Fibroblast of lung (primary cell): ENCODE data around the gene EOLA2. TPM values are rescaled to one million over a fixed set of nuclear protein-coding genes. Genes with fewer than 3 reads are reported as not detected.
A peak's percentile ranks its signal among the peaks of the same experiment; 100 is the strongest.

ENCODE experiments used
- DNase-seq, 2 donors: peaks; one replicate each; pipeline versions ENCODE4 v3.0.0 to v3.0.0-alpha.2; 2010; ENCODE audit warnings: low read depth in 2 of 2
- H2AFZ ChIP-seq: 2 replicates; pipeline ENCODE4 v1.5.1; 2012; ENCODE audit warnings: low read length, control low read depth, inconsistent platforms
- H3K27ac ChIP-seq: 2 replicates; pipeline ENCODE4 v1.5.1; 2011; ENCODE audit warnings: low read length, control low read depth; ENCODE audit not compliant: insufficient read depth
- H3K27me3 ChIP-seq: 2 replicates; pipeline ENCODE4 v1.5.1; 2011; ENCODE audit warnings: mild to moderate bottlenecking, low read length; ENCODE audit not compliant: control insufficient read depth, insufficient read depth
- H3K36me3 ChIP-seq: 2 replicates; pipeline ENCODE4 v1.5.1; 2011; ENCODE audit warnings: low read length; ENCODE audit not compliant: control insufficient read depth, insufficient read depth
- H3K4me1 ChIP-seq: 2 replicates; pipeline ENCODE4 v1.5.1; 2011; ENCODE audit warnings: low read length; ENCODE audit not compliant: control insufficient read depth, insufficient read depth; ENCODE audit errors: extremely low read depth
- H3K4me2 ChIP-seq: 2 replicates; pipeline ENCODE4 v1.5.1; 2011; ENCODE audit warnings: low read length, control low read depth; ENCODE audit not compliant: insufficient read depth; ENCODE audit errors: extremely low read depth
- H3K4me3 ChIP-seq, 4 experiments: fragments of 200-600 bp in 1 of 4; sonication (generic) in 1 of 4; replicated peaks in 1 of 4; 2 replicates each; pipeline ENCODE4 v1.5.1; 2011 to 2016; ENCODE audit warnings: low read length in 4 of 4, low read depth in 3 of 4, mild to moderate bottlenecking in 3 of 4, control low read depth in 2 of 4, inconsistent platforms in 1 of 4, mixed read lengths in 1 of 4; ENCODE audit not compliant: insufficient read depth in 1 of 4; ENCODE audit errors: control extremely low read depth in 1 of 4
- H3K79me2 ChIP-seq: 2 replicates; pipeline ENCODE4 v1.5.1; 2012; ENCODE audit warnings: mild to moderate bottlenecking, low read length, inconsistent platforms; ENCODE audit not compliant: control insufficient read depth, insufficient read depth
- H3K9ac ChIP-seq: 2 replicates; pipeline ENCODE4 v1.5.1; 2011; ENCODE audit warnings: mild to moderate bottlenecking, low read length, control low read depth; ENCODE audit not compliant: insufficient read depth
- H3K9me3 ChIP-seq: 2 replicates; pipeline ENCODE4 v1.5.1; 2012; ENCODE audit warnings: low read depth, low read length; ENCODE audit not compliant: control insufficient read depth, insufficient read depth
- H4K20me1 ChIP-seq: 2 replicates; pipeline ENCODE4 v1.5.1; 2011; ENCODE audit warnings: low read length; ENCODE audit not compliant: control insufficient read depth, insufficient read depth; ENCODE audit errors: extremely low read depth
- EZH2 ChIP-seq: IDR thresholded peaks from 2 replicates; pipeline ENCODE4 v1.5.1; 2012; ENCODE audit warnings: low read length, control low read depth, mild to moderate bottlenecking; ENCODE audit errors: missing control alignments
- polyA minus RNA-seq: library from RNA; depleted of rRNA, polyadenylated mRNA; stranded (reverse); fragments of >200 nt; gene quantifications from 2 replicates; pipeline ENCODE4 v1.2.3, GENCODE V29; 2011; ENCODE audit warnings: low replicate concordance
- polyA plus RNA-seq, 2 donors: library from polyadenylated mRNA; depleted of rRNA in 1 of 2; stranded (reverse) in 1 of 2; unstranded in 1 of 2; fragments of >200 nt; gene quantifications; 2 replicates each; pipeline ENCODE4 v1.2.1, GENCODE V29; 2011 to 2012; ENCODE audit warnings: missing spikeins in 1 of 2
- total RNA-seq: library from RNA; depleted of rRNA; stranded (reverse); fragments of >200 nt; gene quantifications from 2 replicates; pipeline ENCODE4 v1.2.1, GENCODE V29; 2014
- TF ChIP-seq, protein P1 (sequence below), 2 donors: IDR thresholded peaks in 1 of 2; conservative IDR thresholded peaks in 1 of 2; 1 replicate in 1 of 2; 2 replicates in 1 of 2; pipeline ENCODE4 v1.5.1; 2011 to 2012; ENCODE audit warnings: low read length in 2 of 2, control low read depth in 1 of 2, inconsistent platforms in 1 of 2, low read depth in 1 of 2, mild to moderate bottlenecking in 1 of 2

The EOLA2 gene
- total RNA-seq (15.9 and 17.2 TPM in 2 replicates), polyA plus RNA-seq (31.6 and 34.9 TPM in 2 replicates), polyA minus RNA-seq (19.9 and 25.1 TPM in 2 replicates)
- 28.2 and 32.6 TPM in 2 replicates for polyA plus RNA-seq (2012)

- H3K27me3 ChIP-seq = no peaks in the 10 kb centered on the region
- no peaks in the 10 kb centered on the region for H3K36me3 ChIP-seq
- H3K27ac ChIP-seq = peak within 1 kb of the TSS; percentile 97
- TF ChIP-seq, protein P1, sequence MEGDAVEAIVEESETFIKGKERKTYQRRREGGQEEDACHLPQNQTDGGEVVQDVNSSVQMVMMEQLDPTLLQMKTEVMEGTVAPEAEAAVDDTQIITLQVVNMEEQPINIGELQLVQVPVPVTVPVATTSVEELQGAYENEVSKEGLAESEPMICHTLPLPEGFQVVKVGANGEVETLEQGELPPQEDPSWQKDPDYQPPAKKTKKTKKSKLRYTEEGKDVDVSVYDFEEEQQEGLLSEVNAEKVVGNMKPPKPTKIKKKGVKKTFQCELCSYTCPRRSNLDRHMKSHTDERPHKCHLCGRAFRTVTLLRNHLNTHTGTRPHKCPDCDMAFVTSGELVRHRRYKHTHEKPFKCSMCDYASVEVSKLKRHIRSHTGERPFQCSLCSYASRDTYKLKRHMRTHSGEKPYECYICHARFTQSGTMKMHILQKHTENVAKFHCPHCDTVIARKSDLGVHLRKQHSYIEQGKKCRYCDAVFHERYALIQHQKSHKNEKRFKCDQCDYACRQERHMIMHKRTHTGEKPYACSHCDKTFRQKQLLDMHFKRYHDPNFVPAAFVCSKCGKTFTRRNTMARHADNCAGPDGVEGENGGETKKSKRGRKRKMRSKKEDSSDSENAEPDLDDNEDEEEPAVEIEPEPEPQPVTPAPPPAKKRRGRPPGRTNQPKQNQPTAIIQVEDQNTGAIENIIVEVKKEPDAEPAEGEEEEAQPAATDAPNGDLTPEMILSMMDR (conservative IDR thresholded peaks at IDR 0.05 in 1 of 2, IDR thresholded peaks at IDR 0.05 in 1 of 2; ENCODE audit: low read depth in 1 of 2, low read length in 2 of 2) = peak; percentile 55 to 67
- no peak for TF ChIP-seq EZH2
- no peaks in the 10 kb centered on the region for H3K4me1 ChIP-seq
- no peaks in the 10 kb centered on the region for H4K20me1 ChIP-seq
- H3K4me3 ChIP-seq = peak within 1 kb of the TSS; percentile 68 to 79 (median 78)
- peak; percentile 99 for DNase-seq
- peak within 1 kb of the TSS; percentile 96 for H3K9ac ChIP-seq
- H3K9me3 ChIP-seq = no peaks in the 10 kb centered on the region
- H2AFZ ChIP-seq = peak within 1 kb of the TSS; percentile 35
- H3K4me2 ChIP-seq = peak within 1 kb of the TSS; percentile 81
- peaks cover 9% of the 10 kb centered on the region for H3K79me2 ChIP-seq
Measured at GRCh38 chrX:149938427-149938880, at the start of gene EOLA2. Gene EOLA2 (minus strand): TSS chrX:149938491. CDS start chrX:149933874, 4,617 bp downstream.

DNA sequence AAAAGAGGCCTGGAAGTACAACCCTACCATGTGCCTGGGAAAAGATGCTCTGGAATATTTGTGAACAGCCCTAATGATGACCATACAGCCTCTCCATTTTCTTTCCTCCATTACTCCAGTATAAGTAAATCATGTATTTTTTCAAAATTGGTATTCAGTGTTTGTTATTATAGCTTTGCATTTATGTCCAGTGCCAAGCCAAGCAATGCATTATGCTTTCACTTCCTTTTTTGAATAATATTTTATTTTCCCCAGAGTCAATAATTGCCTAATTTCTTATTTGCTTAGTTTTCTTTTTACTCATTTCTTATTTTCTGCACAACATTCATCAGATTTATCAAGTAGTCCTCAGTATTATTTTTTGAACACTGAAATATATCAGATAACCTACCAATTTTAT lies 49.3 kb upstream of the EOLA2 start:
- Histone ChIP-seq H3K4me1 (no peaks in the 10 kb centered on the region), H3K36me3 (no peaks in the 10 kb centered on the region), H2AFZ (no peak overlapping the region), H3K4me2 (no peak overlapping the region), H3K9ac (no peak overlapping the region), H3K9me3 (no peaks in the 10 kb centered on the region), H3K79me2 (no peaks in the 10 kb centered on the region), H3K27ac (no peak overlapping the region), H4K20me1 (no peaks in the 10 kb centered on the region), H3K27me3 (no peaks in the 10 kb centered on the region), H3K4me3 (no peak overlapping the region)
- TF ChIP-seq, protein P1 (conservative IDR thresholded peaks at IDR 0.05 in 1 of 2, IDR thresholded peaks at IDR 0.05 in 1 of 2; ENCODE audit: low read depth in 1 of 2, low read length in 2 of 2) = no peak
- TF ChIP-seq EZH2 = no peak
- DNase-seq = no peak

GRCh38 chrX:149984411-149984810 lies 46.1 kb upstream of the EOLA2 start:
- no peak overlapping the region for H3K9ac ChIP-seq
- DNase-seq = no peak
- H3K9me3 ChIP-seq = no peaks in the 10 kb centered on the region
- H4K20me1 ChIP-seq = no peaks in the 10 kb centered on the region
- TF ChIP-seq EZH2 = no peak
- TF ChIP-seq, protein P1 (conservative IDR thresholded peaks at IDR 0.05 in 1 of 2, IDR thresholded peaks at IDR 0.05 in 1 of 2; ENCODE audit: low read depth in 1 of 2, low read length in 2 of 2) = no peak
- no peaks in the 10 kb centered on the region for H3K4me1 ChIP-seq
- no peaks in the 10 kb centered on the region for H3K27me3 ChIP-seq
- no peak overlapping the region for H3K27ac ChIP-seq
- H3K79me2 ChIP-seq = no peaks in the 10 kb centered on the region
- H3K36me3 ChIP-seq = no peaks in the 10 kb centered on the region
- no peak overlapping the region for H2AFZ ChIP-seq
- no peak overlapping the region for H3K4me2 ChIP-seq
- H3K4me3 ChIP-seq = no peak overlapping the region
